ENCODE measurements around the gene SLC25A48.
A peak's percentile ranks its signal among the peaks of the same experiment; 100 is the strongest.
"Not testable (repeated sequence)": the region's sequence is repeated elsewhere in the genome, so short reads cannot be mapped to it uniquely, and the experiment has no call there.

Gene SLC25A48

DNA sequence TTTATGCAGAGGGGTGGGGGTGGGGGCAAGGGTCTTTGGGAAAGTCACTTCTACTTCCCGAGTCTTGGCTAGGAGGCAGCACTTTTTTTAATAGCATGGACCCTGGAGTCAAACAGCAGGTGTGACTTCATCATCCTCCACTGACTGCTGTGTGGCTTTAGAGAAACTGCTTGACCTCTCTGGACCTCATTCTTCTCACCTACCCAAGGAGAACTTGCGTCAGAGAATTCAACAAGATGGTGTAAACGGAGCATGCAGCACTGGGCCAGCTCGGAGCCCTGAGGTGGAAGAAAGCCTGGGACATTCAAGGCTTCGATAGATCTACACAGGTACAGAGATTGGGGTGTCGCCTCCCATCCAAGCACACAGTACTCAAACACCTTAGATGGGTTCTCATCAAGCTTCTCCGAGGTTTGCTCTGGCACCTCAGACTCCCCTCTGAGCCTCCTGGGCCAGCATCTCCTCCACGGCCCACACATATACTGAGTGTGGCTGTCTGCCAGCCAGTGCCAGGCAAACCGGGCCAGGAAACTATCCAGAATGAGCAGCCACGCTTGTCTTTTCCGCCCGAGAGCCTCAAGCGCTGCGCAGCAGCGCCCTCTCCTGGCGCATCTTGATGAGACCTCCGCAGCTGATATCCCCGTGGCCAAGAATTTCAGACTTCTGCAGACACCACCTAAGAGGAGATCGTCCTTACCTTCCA, 4.6 kb upstream of the SLC25A48 start:
- no peak overlapping the region for H3K4me3 ChIP-seq (ENCODE audit: low read depth, low read length)

DNA sequence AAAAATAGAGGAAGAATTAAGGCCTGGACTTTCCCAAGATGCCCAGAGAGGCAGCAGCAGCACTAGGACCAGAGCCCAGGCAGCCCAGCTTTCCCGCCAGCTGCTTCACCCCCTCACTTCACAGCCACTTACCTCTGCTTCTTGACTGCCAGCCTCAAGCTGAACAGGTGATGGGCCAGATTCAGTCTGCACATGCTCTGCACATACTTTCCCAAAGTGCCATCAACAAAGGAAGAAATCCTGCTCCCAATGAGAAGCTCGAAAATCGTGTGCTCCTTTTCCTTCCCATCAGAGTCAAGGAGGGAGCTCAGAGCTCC, 4.1 kb upstream of the SLC25A48 start:
- H3K4me3 ChIP-seq (ENCODE audit: low read depth, low read length): no peak overlapping the region

DNA sequence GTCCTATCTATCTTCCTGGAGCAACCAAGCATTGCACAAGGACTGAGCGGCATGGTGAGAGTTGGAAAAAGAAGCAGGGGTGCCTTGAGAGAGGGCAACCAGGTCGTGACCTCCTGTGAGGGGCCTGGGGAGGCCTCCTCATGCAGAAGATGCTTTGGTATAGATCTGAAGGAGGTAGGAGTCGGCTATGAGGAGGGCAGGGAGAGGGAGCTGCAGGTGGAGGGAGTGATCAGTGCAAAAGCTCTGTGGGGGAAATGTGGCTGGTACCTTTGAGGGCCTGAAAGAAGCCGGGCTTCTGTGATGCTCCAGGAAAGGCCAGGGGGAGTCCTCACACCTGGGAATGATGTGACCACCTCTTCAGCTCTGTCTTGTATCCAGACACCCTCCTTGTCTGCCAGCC, 3.6 kb upstream of the SLC25A48 start:
- no peak overlapping the region for H3K4me3 ChIP-seq (ENCODE audit: low read depth, low read length)

DNA sequence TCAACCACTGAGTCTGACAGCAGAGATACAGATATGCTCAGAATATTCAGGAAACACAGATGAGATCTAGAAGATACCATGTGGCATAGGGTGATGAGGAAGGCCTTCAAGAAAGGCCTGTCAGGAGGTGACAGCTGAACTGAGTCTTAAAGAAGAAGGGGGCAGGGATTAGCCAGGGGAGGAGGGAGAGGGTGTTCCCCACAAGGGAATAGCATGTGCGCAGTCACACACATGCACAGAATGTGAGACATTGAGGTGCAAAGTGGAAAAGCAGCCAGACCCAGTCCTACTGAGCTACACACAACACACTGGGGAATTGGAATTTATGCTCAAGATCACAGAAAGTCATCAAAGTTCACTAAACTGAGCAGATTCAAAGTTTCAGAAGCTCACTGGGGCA, 3.0 kb upstream of the SLC25A48 start:
- H3K4me3 ChIP-seq (ENCODE audit: low read depth, low read length): no peak overlapping the region

DNA sequence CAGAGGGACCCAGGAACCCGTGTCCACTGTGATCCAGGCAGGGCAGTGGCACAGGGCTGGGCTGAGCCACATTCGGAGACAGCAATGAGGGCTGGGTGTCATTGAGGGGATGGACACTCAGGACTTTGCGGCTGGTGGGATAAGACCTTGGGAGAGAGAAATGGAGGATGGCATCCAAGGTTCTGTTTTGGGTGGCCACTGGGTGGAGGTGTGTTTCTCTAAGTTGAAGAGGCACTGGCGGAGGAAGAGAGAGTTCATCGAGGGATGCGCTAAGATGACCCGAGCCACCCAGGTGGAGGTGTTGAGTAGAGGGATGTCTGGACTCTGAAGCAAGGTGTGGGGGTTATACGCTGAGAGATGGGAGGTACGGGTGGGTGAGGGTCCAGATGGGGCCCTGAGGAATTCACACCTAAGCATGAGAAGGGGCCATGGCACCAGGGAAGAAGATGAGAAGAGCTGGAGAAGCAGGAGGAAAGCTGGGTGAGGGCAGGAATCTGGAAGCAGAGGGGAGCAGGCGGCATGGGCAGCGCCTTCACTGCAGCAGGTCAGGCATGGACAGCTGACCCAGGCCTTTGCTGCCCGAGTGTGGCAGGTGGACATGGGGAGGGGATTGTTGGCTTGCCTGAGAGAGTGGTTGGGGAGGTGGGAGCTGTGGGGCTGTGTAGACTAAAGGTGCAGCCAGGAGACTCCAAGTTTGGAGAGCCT, 2.5 kb upstream of the SLC25A48 start:
- no peak overlapping the region for H3K4me3 ChIP-seq (ENCODE audit: low read depth, low read length)

DNA sequence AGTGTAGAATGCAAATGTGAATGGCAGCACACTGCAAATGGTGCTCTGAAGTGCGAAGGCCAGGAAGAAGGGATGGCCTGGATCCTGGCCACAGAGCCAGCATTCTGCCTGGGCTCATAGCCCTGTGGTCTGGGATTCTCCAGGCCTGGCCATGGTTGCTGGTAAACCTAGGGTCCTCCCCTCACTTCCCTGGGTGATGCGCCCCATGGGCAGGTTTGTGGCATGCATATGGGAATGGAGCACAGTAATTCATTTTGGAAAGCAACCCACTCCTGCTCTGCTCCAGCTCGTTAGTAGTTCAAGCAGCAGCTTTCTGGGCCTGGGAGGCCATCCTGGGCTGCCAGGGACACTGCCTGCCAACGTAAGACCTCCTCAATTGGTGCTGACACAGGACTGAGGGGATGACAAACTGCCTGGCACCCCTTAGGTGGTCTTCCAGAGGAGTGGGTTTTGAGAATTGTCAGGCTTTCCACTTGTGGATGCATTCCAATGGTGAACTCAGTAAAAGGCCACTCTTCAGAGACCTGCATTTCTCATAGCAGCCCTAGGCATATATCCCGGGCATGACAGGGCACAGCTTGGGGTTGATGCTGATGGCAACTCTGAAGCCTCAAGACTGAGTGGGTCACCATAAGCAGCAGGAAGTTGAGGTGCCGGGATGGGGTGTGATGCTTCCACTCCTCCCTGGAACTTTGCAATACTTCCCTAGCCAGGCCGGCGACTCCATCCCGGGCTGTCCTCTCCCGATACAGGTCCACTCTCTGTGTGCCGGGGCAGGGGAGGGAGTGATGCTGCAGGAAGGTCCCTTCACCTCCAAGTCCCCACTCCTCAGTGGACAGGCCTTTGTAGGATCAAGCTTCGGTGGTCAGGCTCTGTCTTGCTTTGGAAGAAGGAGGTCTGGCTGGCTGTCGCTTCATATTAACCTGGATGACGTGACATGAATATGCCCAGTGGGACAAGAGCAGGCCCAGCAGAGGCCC, 1.2 kb upstream of the SLC25A48 start:
- H3K4me3 ChIP-seq (ENCODE audit: low read depth, low read length): no peak overlapping the region

DNA sequence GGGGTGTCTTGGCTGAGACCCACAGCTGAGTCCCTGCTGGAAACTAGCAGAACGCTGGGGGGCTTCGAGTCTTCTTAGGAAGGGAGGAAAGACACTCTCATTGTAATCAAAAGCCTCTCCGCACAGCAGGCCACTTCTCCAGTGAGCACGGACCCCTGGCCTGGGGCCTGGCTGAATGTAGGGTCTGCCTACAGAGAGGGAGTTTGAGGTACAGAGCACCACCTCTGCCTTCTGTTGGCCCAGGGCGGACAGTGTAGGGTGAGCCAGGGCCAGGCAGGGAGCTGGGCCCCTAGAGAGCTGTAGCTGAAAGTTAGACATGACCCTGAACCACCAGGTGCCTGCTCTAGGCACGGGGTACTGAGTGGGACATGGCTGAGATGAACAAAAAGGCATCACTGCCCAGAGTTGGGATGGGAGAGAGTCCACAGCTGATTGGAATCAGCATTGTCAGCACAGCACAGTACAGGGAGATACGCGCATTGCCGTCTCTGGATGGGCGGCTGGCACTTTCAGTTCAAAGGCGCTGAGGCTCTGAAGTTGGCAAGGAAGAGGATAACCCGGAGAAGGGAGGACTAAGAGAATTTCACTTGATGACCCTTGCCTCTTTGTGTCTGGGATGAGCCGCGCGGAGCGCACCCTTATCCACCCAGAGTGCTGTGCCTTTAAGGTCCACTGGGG, 363 bp upstream of the SLC25A48 start:
- peak overlapping the region; percentile 65 for H3K4me3 ChIP-seq (ENCODE audit: low read depth, low read length)

DNA sequence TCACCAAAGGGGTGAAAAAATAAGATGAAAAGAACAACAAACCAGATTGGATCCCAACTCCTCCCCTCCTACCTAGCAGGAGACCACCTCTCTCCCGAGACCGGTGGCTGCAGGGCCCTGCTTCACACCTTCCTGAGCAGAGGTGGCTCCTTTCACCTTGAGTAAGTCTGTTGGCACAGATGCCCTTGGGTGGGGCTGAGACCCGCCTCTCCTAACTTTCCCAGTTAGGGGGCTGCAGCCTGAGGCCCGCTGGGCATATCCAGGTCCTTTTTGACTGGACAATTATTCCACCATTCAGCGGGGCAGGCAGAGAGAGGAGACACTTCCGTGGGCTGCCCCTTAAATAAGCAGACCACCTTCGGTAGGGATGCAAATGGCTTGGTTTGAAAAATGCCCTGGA, 1.3 kb downstream of the SLC25A48 start:
- no peak overlapping the region for H3K4me3 ChIP-seq (ENCODE audit: low read depth, low read length)

DNA sequence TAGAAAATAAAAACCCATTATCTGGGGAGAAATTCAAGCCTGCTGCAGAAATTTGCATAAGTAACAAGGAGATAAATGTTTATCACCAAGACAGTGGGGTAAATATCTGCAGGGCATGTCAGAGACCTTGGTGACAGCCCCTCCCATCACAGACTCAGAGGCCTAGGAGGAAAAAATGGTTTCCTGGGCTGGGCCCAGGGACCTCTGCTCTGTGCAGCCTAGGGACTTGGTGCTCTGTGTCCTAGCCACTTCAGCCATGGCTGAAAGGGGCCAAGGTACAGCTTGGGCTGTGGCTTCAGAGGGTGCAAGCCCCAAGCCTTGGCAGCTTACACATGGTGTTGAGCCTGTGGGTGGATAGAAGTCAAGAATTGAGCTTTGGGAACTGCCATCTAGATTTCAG, 3.9 kb downstream of the SLC25A48 start:
- not testable (repeated sequence) for H3K4me3 ChIP-seq (ENCODE audit: low read depth, low read length)

DNA sequence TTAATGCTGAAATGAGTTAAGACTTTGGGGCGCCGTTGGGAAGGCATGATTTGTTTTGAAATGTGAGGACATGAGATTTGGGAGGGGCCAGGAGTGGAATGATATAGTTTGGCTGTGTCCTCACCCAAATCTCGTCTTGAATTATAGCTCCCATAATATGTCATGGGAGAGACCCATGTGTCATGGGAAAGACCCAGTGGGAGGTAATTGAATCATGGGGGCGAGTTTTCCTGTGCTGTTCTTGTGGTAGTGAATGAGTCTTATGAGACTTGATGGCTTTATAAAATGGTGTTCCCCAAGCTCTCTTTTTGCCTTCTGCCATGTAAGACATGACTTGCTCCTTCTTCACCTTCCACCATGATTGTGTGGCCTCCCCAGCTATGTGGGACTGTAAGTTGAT, 5.1 kb downstream of the SLC25A48 start:
- H3K4me3 ChIP-seq (ENCODE audit: low read depth, low read length): no peak overlapping the region

DNA sequence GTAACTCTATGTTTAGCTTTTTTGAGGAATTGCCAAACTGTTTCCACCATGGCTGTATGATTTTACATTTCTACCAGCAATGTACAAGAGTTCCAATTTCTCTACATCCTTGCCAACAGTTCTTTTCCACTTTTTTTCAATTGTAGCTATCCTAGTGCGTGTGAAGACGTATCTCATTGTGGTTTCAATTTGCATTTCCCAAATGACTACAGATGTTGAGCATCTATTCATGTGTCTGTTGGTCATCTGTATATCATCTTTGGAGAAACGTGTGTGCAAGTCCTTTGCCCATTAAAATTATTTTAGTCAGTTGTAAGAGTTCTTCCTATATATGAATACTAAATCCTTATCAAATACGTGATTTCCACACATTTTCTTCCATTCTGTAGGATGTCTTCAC, 6.5 kb downstream of the SLC25A48 start:
- H3K4me3 ChIP-seq (ENCODE audit: low read depth, low read length): no peak overlapping the region

DNA sequence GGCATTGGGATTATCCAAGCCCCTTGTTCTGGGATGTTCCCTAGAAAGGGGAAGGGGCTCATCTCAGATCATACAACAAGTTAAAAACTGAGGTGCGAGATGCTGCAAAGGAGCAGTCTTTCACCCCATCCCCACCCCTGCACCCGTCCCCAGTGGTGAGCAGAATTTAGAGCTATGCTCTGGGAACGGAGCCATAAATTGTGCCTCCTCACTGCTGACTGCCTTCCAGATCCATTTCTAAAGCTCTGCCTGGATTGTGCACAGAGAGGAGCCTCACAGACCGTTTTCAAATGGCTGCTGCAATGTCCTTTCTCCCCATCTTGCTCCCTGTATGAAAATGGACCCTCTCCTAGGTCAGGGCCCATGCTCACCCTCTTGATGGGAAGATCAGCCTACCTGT, 8.3 kb downstream of the SLC25A48 start:
- no peak overlapping the region for H3K4me3 ChIP-seq (ENCODE audit: low read depth, low read length)

DNA sequence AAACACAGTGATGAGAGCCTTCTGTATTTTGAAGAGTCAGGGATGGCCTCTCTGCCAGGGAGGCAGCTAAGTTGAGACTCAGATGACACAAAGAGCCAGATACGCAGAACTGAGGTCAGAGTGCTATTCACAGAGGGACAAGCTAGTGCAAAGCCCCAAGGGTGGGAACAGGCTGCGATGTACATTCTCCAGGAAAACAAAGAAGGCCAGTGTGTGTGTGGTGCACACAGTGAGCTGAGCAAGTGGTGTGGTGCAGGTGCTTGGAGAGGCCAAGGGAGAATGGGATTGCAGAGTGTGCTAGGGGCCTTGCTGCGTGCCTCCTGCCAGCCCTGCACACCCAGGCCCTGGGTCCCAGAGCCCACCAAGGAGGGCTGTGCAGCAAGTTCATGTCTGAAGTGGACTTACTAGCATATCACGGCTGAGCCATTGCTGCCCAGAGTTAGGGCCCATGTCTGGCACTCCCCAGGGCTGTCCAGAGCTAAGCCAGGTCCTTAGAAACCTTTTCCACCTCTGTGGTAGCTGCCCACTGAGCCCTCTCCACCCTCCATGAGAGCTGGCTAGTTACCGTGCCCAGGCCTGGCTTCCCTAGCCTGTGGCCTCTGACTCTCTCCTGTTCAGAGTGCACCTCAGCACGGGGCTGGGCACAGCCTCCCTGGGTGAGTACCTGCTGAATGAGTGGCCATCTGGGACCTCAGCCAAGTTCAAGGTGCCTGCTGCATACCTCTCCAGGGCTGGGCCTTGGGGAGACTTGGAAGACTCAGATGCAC, 9.3 kb downstream of the SLC25A48 start:
- H3K4me3 ChIP-seq (ENCODE audit: low read depth, low read length): no peak overlapping the region

DNA sequence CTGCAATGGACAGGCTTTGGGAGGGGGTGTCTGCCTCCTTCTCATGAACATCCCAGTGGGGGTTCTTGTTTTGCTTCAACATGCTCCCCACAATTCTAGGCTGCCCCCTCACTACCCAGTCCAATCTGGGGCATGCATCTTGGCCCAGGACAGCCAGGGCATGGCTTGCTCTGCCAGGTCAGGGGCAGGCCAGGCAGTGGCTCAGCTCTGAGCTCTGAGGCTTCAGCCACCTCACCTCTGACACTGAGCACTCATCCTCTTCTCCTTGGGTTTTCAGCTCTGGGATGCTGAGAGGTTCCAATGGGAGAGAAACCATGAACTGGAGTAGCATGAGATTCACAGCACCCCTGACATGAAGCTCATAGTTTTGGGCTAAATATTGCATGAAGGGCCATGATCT, 11.8 kb downstream of the SLC25A48 start:
- no peak overlapping the region for H3K4me3 ChIP-seq (ENCODE audit: low read depth, low read length)

DNA sequence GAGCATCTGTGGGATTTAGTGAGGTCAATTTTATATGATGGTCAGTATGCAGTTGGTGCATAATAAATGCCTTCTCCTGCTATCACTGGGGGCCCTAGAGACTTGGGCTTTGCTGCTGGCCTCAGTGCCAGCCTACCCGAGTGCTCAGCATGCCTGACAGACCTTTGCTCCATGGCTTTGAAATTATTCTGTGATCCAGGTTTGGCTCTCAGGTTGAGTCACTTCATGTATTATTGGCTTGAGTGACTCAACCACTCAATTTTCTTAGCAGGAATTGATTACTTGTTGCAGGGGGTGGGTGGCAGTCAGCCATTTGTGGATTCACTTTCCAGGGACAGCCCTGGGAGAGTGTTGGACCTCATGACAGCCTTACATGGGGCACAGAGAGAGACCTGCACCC, 13.5 kb downstream of the SLC25A48 start:
- H3K4me3 ChIP-seq (ENCODE audit: low read depth, low read length): no peak overlapping the region

DNA sequence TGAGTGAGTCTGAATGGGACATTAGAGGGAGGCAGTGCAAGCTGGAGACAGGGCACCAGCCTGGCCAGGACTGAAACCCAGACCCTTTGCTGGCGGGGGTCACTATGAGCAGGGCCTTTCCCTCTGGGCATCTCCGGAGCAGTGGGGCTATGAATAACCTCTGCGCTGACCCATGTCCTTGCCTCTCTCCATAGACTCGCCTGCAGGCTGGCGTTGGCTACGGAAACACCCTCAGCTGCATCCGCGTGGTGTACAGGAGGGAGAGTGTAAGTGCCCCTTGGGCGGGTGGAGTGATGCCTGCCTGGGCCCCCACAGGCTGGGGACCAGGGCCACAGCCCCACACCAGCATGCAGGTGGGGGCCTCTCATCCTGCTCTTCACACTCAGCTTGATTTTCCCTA, 15.8 kb downstream of the SLC25A48 start:
- no peak overlapping the region for H3K4me3 ChIP-seq (ENCODE audit: low read depth, low read length)

DNA sequence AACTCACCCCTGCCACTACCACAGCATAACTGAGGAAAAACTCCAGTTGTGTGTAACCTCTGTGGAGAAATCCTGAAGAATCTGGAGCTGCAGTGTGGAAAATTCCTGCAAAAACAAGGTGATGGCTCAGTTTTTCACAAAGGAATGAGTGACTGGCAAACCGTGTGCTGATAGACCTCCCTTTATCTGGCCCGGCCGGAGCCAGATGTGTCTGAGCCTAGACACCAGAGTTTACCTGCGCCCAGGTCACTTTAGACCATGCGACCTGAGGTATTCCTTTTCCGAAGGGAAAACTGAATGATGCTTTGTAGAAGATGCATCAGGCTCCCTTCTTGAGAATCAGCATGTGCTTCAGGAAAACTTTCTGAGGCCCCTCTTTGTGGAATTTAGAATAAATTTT, 16.2 kb downstream of the SLC25A48 start:
- H3K4me3 ChIP-seq (ENCODE audit: low read depth, low read length): no peak overlapping the region

DNA sequence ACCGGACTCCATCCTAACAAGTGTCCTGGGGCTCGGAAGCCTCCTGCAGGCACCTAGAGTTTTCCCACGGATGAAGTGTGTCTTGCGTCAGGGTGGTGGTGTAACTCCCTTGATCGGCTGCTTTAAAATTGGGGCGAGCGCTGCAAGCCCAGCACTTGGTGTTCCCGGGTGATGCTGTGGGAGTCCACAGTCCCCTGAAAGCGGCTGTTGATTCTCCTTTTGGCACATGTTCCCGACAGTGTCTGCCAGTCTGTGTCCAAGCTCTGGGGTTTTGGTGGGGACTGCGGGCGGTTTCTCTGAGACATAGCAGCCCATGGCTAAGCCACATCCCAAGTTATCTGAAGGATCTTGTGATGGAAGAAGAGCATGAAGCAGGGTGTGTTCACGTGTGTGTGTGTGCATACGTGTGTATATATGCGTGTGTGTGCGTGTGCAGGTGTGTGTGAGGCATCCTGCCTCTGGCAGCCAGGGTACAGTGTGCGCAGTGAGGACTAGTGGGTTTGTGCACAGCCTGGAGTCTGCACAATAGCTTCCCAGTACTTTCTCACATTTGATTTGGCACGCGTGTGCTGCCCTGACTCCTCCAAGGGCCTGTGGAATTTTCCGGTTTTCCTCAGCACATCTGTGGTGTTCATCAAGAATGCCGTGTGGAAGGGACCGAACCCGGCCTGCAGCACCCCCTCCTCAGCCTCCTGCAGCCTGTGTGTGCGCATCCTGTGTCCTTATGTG, 16.9 kb downstream of the SLC25A48 start:
- H3K4me3 ChIP-seq (ENCODE audit: low read depth, low read length): no peak overlapping the region

DNA sequence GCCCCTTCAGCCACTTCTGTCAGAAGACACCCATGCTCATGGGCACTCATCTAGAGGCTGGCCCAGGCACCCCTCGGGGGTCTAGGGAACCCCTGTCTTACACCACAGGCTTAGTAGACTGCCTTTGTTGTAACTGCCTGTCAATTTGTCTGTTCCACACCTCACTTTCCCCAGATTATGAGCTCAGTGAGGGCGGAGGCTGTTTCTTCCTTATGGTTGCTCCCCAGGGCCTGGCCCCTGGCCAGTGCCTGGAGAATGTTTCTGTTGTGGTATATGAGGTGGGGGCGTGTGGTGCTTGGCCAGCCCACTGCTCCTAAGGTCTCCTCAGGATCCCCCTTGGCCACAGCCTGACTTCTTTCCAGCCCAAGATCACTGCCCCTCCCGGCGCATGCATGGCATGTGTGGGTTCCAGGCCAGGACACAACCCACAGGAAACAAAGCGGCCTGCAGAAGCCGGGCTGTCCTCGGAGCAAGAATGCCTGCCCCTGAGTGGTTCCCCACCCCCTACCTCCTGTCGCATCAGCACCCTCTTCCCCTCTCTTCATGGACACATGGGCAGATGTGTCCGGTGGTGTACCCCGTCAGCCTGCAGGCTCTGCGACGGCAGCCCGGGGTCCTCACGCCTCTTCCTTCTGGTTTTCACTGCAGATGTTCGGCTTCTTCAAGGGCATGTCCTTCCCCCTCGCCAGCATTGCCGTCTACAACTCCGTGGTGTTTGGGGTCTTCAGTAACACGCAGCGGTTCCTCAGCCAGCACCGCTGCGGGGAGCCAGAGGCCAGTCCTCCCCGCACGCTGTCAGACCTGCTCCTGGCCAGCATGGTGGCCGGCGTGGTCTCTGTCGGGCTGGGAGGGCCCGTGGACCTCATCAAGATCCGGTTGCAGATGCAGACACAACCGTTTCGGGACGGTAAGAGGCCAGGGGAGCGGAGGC, 17.7 kb downstream of the SLC25A48 start:
- H3K4me3 ChIP-seq (ENCODE audit: low read depth, low read length): no peak overlapping the region
